Fibroblast of mammary gland (primary cell): ENCODE data around the gene MYH13.
A peak's percentile ranks its signal among the peaks of the same experiment; 100 is the strongest.

Experiments
- DNase-seq: peaks from one replicate; pipeline ENCODE4 v3.0.0-alpha.2; 2010; ENCODE audit warnings: low read depth
- H3K4me3 ChIP-seq: 2 replicates; pipeline ENCODE4 v1.5.1; 2011; ENCODE audit warnings: low read depth, mild to moderate bottlenecking, low read length, moderate library complexity; ENCODE audit not compliant: control insufficient read depth
- TF ChIP-seq, protein P1 (sequence below): conservative IDR thresholded peaks from 2 replicates; pipeline ENCODE4 v1.5.1; 2011; ENCODE audit warnings: low read depth, low read length, inconsistent platforms; ENCODE audit not compliant: control insufficient read depth, insufficient read depth

The MYH13 gene

GRCh38 chr17:10297691-10298090 lies 75.1 kb downstream of the MYH13 start:
- no peak for DNase-seq
- TF ChIP-seq, protein P1, sequence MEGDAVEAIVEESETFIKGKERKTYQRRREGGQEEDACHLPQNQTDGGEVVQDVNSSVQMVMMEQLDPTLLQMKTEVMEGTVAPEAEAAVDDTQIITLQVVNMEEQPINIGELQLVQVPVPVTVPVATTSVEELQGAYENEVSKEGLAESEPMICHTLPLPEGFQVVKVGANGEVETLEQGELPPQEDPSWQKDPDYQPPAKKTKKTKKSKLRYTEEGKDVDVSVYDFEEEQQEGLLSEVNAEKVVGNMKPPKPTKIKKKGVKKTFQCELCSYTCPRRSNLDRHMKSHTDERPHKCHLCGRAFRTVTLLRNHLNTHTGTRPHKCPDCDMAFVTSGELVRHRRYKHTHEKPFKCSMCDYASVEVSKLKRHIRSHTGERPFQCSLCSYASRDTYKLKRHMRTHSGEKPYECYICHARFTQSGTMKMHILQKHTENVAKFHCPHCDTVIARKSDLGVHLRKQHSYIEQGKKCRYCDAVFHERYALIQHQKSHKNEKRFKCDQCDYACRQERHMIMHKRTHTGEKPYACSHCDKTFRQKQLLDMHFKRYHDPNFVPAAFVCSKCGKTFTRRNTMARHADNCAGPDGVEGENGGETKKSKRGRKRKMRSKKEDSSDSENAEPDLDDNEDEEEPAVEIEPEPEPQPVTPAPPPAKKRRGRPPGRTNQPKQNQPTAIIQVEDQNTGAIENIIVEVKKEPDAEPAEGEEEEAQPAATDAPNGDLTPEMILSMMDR = no peak
- H3K4me3 ChIP-seq = no peak overlapping the region

DNA sequence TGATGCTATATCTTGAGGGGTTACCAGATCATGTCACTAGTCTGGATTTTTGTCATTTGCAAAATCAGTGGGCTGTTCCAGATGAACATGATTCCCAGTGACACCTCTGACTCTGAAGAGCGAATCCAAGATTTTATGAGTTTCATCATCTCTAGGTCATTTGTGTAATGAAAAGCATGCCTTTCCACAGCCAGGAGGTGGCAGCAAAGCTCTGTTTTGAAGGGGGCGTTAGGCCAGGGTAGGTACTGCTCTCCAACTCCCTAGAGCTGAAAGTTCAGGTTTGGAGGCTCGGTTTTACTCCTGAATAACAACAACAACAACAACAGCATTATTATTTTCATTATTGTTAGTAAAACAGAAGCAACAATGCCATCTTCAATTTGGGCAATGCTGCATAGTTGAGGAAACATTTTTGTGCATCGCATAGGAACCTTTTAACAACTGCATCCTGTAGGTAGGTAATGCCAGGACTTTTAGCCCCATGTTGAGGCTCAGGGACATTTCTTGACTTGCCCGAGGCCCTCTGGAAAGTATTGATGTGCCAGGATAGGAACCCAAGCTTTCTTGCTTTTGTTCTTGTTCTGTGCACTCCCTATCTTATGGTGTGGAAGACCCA lies 77.0 kb downstream of the MYH13 start:
- no peak overlapping the region for H3K4me3 ChIP-seq
- peak; percentile 69 for DNase-seq
- TF ChIP-seq, protein P1 = peak; percentile 81

DNA sequence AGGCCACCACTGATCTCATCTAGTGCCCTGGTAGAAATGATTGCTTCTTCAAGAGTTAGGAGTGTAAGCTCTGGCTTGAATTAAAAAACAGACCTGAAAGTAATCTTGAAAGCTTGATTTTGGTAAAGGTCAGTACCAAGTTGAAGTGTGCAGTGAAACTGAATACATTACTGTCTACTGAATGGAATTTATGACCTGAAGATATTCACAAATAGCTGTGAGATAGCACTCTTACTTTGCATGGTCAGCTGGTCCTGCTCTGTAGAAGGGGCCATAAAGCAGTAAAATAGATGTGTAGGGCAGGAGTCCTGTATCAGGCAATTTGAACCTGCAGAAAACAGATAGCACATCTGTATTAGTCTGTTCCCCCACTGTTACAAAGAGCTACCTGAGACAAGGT lies 78.6 kb downstream of the MYH13 start:
- no peak overlapping the region for H3K4me3 ChIP-seq
- DNase-seq = no peak
- TF ChIP-seq, protein P1 = no peak

DNA sequence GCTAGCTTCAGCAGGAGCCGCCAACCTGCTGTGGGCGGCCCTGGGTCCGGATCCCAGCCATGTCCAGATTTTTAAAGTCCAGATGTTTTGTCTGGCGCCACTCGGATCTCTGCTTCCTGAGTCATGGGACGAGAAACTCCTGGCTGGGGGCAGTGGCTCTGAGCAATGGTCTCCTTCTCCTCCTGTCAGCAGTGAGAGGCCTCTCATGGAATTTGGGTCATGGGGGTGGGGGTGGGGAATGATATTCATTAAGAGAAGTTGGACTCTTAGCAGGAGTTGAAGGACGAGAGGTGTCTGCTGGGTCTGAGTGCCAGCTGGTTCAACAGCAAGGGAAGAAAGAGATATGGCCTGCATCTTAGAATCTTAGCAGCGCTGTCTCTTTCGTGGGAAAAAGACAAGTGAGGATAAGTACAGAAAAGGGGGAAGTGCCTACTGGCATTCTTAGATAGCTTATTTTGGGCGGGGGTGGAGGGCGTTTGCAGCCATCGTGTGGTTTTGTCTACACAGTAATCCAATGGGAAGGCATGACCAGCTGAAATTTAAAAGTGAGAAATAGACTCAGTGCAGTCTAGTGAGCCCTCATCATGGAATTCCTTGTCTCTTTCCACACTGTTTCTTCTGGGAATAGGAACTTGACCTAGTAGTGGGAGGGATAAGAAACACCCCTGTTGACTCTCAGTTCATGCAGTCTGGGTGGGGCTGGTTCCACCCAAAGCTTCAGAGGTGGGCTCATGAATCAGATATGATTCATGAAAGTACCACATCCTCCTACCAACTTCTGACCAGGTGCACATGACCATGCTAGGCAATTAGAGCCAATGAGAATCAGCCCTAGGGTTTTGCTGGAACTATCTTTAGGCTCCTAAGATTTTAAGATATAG lies 80.5 kb downstream of the MYH13 start:
- peak; percentile 81 for DNase-seq
- peak overlapping the region; percentile 69 for H3K4me3 ChIP-seq
- TF ChIP-seq, protein P1 = no peak

GRCh38 chr17:10291576-10291975 lies 81.2 kb downstream of the MYH13 start:
- peak overlapping the region; percentile 69 for H3K4me3 ChIP-seq
- DNase-seq = peak; percentile 82

- TF ChIP-seq, protein P1 = no peak
- DNase-seq = peak; percentile 31
- no peak overlapping the region for H3K4me3 ChIP-seq
These were observed 82.8 kb downstream of the MYH13 start for GRCh38 chr17:10290041-10290440.

- TF ChIP-seq, protein P1 = no peak
- H3K4me3 ChIP-seq = no peak overlapping the region
- DNase-seq = no peak
These were observed 86.5 kb downstream of the MYH13 start for GRCh38 chr17:10286324-10286723.
